H1 (cell line): ENCODE results near the gene STRN. TPM values are rescaled to one million over a fixed set of nuclear protein-coding genes. Genes with fewer than 3 reads are reported as not detected.

ENCODE experiments used
- BACH1 ChIP-seq: IDR thresholded peaks from 2 replicates; pipeline ENCODE4 v1.6.1; 2012; ENCODE audit warnings: low read length, improper control_type of control experiment
- CHD2 ChIP-seq: IDR thresholded peaks from 2 replicates; pipeline ENCODE4 v1.6.1; 2012; ENCODE audit warnings: low read length, improper control_type of control experiment
- CHD7 ChIP-seq: fragments of 300-600 bp; sonication (generic); IDR thresholded peaks from 2 replicates; pipeline ENCODE4 v1.7.1; 2012; ENCODE audit warnings: low read length, moderate library complexity, mild to moderate bottlenecking, inconsistent platforms; ENCODE audit not compliant: insufficient replicate concordance
- CTBP2 ChIP-seq: IDR thresholded peaks from 2 replicates; pipeline ENCODE4 v1.7.0; 2011; ENCODE audit warnings: borderline replicate concordance, mild to moderate bottlenecking, moderate library complexity, mixed read lengths, low read length; ENCODE audit not compliant: insufficient read depth, insufficient read length
- EGR1 ChIP-seq: IDR thresholded peaks from 2 replicates; pipeline ENCODE4 v1.6.1; 2011; ENCODE audit warnings: low read depth, low read length, borderline replicate concordance
- JUND ChIP-seq: IDR thresholded peaks from 2 replicates; pipeline ENCODE4 v1.6.1; 2011; ENCODE audit warnings: mild to moderate bottlenecking, improper control_type of control experiment, low read length
- KDM4A ChIP-seq: IDR thresholded peaks from one replicate; pipeline ENCODE4 v1.7.1; 2012; ENCODE audit warnings: low read depth, mild to moderate bottlenecking, moderate library complexity, low read length, inconsistent platforms; ENCODE audit not compliant: severe bottlenecking
- POLR2A ChIP-seq, 2 experiments: IDR thresholded peaks; 1 replicate in 1 of 2; 2 replicates in 1 of 2; pipeline ENCODE4 v1.6.1; 2011; ENCODE audit warnings: low read depth in 2 of 2, low read length in 2 of 2, mild to moderate bottlenecking in 2 of 2; ENCODE audit errors: control extremely low read depth in 1 of 2
- RFX5 ChIP-seq: IDR thresholded peaks from 2 replicates; pipeline ENCODE4 v1.6.1; 2011; ENCODE audit warnings: low read depth, low read length, improper control_type of control experiment, borderline replicate concordance
- SP1 ChIP-seq: IDR thresholded peaks from 2 replicates; pipeline ENCODE4 v1.6.1; 2011; ENCODE audit warnings: low read depth, low read length
- TAF1 ChIP-seq: IDR thresholded peaks from 2 replicates; pipeline ENCODE4 v1.6.1; 2011; ENCODE audit warnings: mild to moderate bottlenecking, low read depth, low read length
- polyA plus RNA-seq, 7 experiments: library from polyadenylated mRNA; depleted of rRNA in 3 of 7; stranded (reverse) in 5 of 7; unstranded in 2 of 7; fragments of >200 nt in 5 of 7; fragments of 200-250 nt in 2 of 7; gene quantifications; 1 replicate in 5 of 7; 2 replicates in 1 of 7; 4 replicates in 1 of 7; pipeline versions ENCODE4 v1.2.1 to v1.2.3, GENCODE V29; 2011 to 2013; ENCODE audit warnings: missing spikeins in 2 of 7, mixed read lengths in 2 of 7
- total RNA-seq: library from RNA; stranded (reverse); fragmentation: NEBNext Ultra II Directional; extraction: Animal tissue kit (Norgen Biotek cat#: 25700); gene quantifications from 2 replicates; pipeline ENCODE4 v1.2.1, GENCODE V29; 2021

The STRN gene
- total and polyA plus RNA-seq, 2 of the 8 experiments (the other 6 are each of a cell fraction or from before 2014, with no cell fraction given), result 8.3 to 47.0 TPM

- TF ChIP-seq RFX5 (no peak), KDM4A (peak; percentile 72), CHD2 (no peak), TAF1 (peak; percentile 81), CTBP2 (no peak), POLR2A (IDR thresholded peaks at IDR 0.05; ENCODE audit: control extremely low read depth in 1 of 2, low read depth in 2 of 2, low read length in 2 of 2) (peak in 1 of 2 experiments; percentile 71; a peak in 2 of 3 replicates), BACH1 (no peak), JUND (no peak), CHD7 (no peak), SP1 (peak; percentile 63; the same call in 1 of the 2 replicates), EGR1 (peak; percentile 87)
Measured at GRCh38 chr2:36966370-36967235, at the start of gene STRN (continued).
